Measurements from ENCODE around the gene PIGQ. TPM values are rescaled to one million over a fixed set of nuclear protein-coding genes. Genes with fewer than 3 reads are reported as not detected.

The PIGQ gene
- total RNA-seq, 1 donor: 29.1 TPM

DNA sequence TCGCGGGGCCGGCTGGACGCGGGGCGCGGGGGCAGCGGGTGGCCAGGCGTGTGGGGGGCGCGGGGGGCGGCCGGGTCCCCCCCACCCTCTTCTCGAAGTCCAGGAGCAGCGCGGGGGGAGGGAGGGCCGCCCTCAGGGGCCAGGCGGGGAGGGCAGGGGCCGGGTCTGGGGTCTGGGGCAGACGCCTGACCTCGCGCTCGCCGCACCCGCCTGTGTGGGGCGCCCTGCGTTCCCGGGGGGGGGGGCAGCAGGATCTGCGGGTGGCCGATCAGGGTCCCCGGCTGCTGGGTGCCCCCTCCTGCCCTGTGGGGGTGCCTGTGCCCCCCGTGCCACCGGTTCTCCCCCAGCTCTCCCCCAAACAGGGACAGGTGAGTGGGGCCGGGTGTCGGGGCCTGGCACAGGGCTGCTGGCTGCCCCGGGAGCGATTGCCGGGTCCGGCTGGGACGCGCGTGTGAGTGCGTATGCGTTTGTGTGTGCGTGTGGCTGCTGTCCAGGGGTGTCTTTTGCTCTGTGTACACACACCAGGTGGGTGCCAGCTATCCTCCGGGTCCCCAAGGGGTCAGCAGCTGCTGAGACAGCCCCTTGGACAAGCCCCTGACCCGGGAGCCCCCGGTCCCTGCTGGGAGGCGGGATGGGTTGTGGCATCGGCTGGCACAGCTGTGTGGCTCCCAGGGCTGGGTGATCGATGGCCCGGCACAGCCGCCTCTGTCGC is 8.9 kb upstream of the PIGQ start:
- no peak for DNase-seq (ENCODE audit: low read depth)
- no peak for TF ChIP-seq CTCF (IDR thresholded peaks at IDR 0.05; ENCODE audit: insufficient read depth, low read length)
- no peak overlapping the region for H3K4me3 ChIP-seq (ENCODE audit: low read depth, low read length)

GRCh38 chr16:561413-561794 is 8.4 kb upstream of the PIGQ start:
- DNase-seq (ENCODE audit: low read depth): no peak
- TF ChIP-seq CTCF (IDR thresholded peaks at IDR 0.05; ENCODE audit: insufficient read depth, low read length): no peak
- no peak overlapping the region for H3K4me3 ChIP-seq (ENCODE audit: low read depth, low read length)

DNA sequence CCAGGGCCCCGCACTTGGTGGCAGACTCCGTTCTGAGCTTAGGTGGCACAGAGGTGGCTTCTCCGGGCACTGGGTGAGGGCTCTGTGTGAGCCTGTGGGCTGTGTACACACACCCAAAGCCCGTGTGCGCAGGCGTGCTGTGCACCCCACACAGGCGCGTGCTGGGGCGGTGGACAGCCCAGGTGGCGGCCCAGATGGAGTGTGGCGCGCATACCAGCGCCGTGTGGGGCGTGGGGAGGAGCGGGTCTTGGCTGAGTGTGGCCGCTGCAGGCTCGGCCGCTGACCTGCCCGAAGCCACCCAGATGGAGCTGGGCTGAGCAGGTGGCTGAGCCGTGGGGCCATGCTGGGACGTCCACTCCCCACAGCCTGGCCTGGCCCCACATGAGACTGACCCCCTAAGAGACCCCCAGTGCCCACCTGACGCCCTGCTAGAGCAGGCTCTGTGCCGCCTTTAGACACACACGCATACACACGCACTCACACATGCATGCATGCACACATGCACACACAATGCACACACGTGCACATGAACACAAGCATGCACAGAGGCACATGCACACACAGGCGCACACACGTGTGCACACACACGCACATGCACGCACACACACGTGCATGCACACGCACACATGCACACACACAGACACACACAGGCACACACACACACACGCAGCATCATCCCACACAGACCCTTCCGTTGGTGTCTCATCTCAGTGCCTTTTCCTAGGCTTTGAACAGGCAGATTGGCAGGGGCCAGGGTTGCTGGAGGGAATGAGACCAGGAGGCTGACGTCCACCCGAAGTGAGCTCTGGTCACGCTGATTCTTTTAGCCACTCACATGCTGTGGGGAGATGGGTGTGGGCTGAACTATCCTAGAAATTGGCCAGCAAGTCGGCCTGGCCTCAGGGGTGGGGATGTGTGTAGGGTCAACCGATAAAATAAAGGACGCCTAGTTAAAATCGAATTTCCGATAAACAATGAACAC is 7.5 kb upstream of the PIGQ start:
- H3K4me3 ChIP-seq (ENCODE audit: low read depth, low read length): no peak overlapping the region
- DNase-seq (ENCODE audit: low read depth): no peak
- TF ChIP-seq CTCF (IDR thresholded peaks at IDR 0.05; ENCODE audit: insufficient read depth, low read length): no peak

DNA sequence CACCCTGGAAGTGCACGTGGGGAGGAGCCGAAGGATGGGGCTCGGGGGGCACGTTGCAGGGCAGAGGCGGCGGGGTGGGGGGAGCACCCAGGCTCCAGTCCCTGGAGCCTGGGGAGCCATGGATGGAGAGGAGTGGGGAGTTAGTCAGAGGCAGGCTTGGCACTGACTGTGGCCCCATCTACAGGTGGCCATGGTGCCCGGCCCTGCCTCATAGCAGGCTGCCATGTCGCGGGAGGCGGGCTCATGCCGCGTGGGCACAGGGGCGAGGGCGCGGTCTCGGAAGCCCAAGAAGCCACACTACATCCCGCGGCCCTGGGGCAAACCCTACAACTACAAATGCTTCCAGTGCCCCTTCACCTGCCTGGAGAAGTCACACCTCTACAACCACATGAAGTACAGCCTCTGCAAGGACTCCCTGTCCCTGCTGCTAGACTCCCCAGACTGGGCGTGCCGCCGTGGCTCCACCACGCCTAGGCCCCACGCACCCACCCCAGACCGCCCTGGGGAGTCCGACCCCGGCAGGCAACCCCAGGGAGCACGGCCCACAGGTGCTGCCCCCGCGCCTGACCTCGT is 6.6 kb upstream of the PIGQ start:
- no peak for TF ChIP-seq CTCF (IDR thresholded peaks at IDR 0.05; ENCODE audit: insufficient read depth, low read length)
- no peak for DNase-seq (ENCODE audit: low read depth)
- H3K4me3 ChIP-seq (ENCODE audit: low read depth, low read length): no peak overlapping the region

- no peak overlapping the region for H3K4me3 ChIP-seq (ENCODE audit: low read depth, low read length)
- DNase-seq (ENCODE audit: low read depth): no peak
- TF ChIP-seq CTCF (IDR thresholded peaks at IDR 0.05; ENCODE audit: insufficient read depth, low read length): no peak
Measured at GRCh38 chr16:564690-565418, 4.9 kb upstream of the PIGQ start.
